PFSK-1 (cell line): ENCODE results near the gene MRPL3.

Experiments
- POLR2AphosphoS5 ChIP-seq: IDR thresholded peaks from 2 replicates; pipeline ENCODE4 v1.6.1; 2012; ENCODE audit warnings: low read depth, mild to moderate bottlenecking, control low read depth, low read length, moderate library complexity
- REST ChIP-seq, 2 experiments: IDR thresholded peaks; 2 replicates each; pipeline versions ENCODE4 v1.6.1 to v1.8.0; 2011 to 2012; ENCODE audit warnings: low read depth in 2 of 2, low read length in 2 of 2, control low read depth in 1 of 2, inconsistent platforms in 1 of 2, mild to moderate bottlenecking in 1 of 2, moderate library complexity in 1 of 2; ENCODE audit not compliant: insufficient read depth in 1 of 2
- SIN3A ChIP-seq: IDR thresholded peaks from 2 replicates; pipeline ENCODE4 v1.6.1; 2012; ENCODE audit warnings: mild to moderate bottlenecking, low read length, moderate library complexity, borderline replicate concordance; ENCODE audit not compliant: insufficient read depth
- TAF1 ChIP-seq: IDR thresholded peaks from 2 replicates; pipeline ENCODE4 v1.6.1; 2012; ENCODE audit warnings: low read length, control low read depth, borderline replicate concordance; ENCODE audit not compliant: insufficient read depth

- no peak for TF ChIP-seq SIN3A
- no peak for TF ChIP-seq REST (IDR thresholded peaks at IDR 0.05; ENCODE audit: insufficient read depth in 1 of 2, low read depth in 2 of 2, low read length in 2 of 2)
- TF ChIP-seq POLR2AphosphoS5 = no peak
- TF ChIP-seq TAF1 = no peak
These were observed 27.6 kb upstream of the MRPL3 start for GRCh38 chr3:131530388-131530787.
